Endothelial cell of hepatic sinusoid (primary cell): Measurements from ENCODE around the gene ARSD.
"Not testable (repeated sequence)": the region's sequence is repeated elsewhere in the genome, so short reads cannot be mapped to it uniquely, and the experiment has no call there.

ENCODE experiments used
- in situ Hi-C: cut with HindIII; loops from 2 replicates; pipeline ENCODE4 v1.10.0; 2017; ENCODE audit warnings: low sequenced_read_pairs

Gene ARSD

GRCh38 chrX:2897690-2898623 lies 31.2 kb downstream of the ARSD start:
- in situ Hi-C loops: not testable (repeated sequence)

GRCh38 chrX:2897311-2897689 lies 31.8 kb downstream of the ARSD start:
- in situ Hi-C loops: no loop called here

GRCh38 chrX:2894885-2895292 lies 34.2 kb downstream of the ARSD start:
- in situ Hi-C loops: no loop called here

GRCh38 chrX:2892816-2893215 lies 36.3 kb downstream of the ARSD start:
- in situ Hi-C loops: no loop called here

GRCh38 chrX:2890536-2891460 lies 38.3 kb downstream of the ARSD start:
- in situ Hi-C loops: not testable (repeated sequence)

GRCh38 chrX:2889706-2890490 lies 39.2 kb downstream of the ARSD start:
- in situ Hi-C loops: not testable (repeated sequence)

- in situ Hi-C loops: no loop called here
Measured at GRCh38 chrX:2889045-2889605, 40.0 kb downstream of the ARSD start.

- in situ Hi-C loops: no loop called here
Measured at GRCh38 chrX:2888309-2888708, 40.8 kb downstream of the ARSD start.

- in situ Hi-C loops: no loop called here
Measured at GRCh38 chrX:2883770-2884169, 45.4 kb downstream of the ARSD start.

GRCh38 chrX:2879670-2880069 lies 49.5 kb downstream of the ARSD start:
- in situ Hi-C loops: no loop called here

- in situ Hi-C loops: no loop called here
Measured at GRCh38 chrX:2878563-2878962, 50.6 kb downstream of the ARSD start.

- in situ Hi-C loops: no loop called here
Measured at GRCh38 chrX:2875798-2876399, 53.2 kb downstream of the ARSD start.

- in situ Hi-C loops: no loop called here
Measured at GRCh38 chrX:2875136-2875481, 54.0 kb downstream of the ARSD start.

GRCh38 chrX:2874222-2875135 lies 54.7 kb downstream of the ARSD start:
- in situ Hi-C loops: loop anchor here (5.0 kb wide), 1 partner anchor 53 kb away; the partner anchor contains the start of gene ARSD

GRCh38 chrX:2872671-2873277 lies 56.4 kb downstream of the ARSD start:
- in situ Hi-C loops: loop anchor here (5.0 kb wide), 1 partner anchor 55 kb away; the partner anchor contains the start of gene ARSD

GRCh38 chrX:2871831-2872230 lies 57.3 kb downstream of the ARSD start:
- in situ Hi-C loops: loop anchor here (5.0 kb wide), 1 partner anchor 55 kb away; the partner anchor contains the start of gene ARSD

GRCh38 chrX:2870650-2871049 lies 58.5 kb downstream of the ARSD start:
- in situ Hi-C loops: loop anchor here (5.0 kb wide), 1 partner anchor 57 kb away; the partner anchor contains the start of gene ARSD

- in situ Hi-C loops: no loop called here
Measured at GRCh38 chrX:2867206-2867605, 61.9 kb downstream of the ARSD start.
